ENCODE data around the gene CACNG4.

The CACNG4 gene

DNA sequence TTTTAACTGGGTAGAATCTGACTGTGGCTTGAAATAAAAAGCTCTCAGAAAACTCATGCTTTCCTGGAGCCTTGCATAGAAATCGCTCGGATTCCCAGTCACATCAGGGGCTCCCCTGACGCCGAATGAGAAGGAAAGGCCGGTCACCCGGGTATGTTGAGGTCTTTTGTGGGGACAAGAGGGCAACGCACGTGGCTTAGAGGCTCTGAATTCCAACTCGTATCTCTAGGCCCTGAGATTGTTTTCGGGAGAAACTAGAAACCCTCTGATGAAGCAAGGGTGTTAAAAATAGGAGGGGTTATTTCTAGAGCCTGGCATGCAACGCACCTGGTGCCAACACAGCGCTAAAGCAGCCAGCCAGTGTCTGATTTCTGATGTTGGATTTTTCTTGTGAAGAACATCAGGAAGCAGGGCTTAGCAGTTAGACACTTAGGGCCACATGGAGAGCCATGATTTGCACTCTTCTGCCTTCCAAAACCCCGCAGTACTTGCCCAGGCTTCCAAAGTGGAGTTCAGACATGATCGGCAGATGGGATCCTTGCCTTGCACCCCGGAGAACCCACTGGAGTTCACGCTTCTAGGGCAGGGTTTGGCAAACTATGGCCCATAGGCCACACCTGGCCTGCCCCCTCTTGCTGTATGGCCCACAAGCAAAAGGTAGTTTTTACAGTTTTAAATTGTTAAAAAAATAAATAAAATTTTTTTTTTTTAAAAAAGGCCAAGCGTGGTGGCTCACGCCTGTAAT, 92.4 kb downstream of the CACNG4 start:
- TF ChIP-seq, protein P1, sequence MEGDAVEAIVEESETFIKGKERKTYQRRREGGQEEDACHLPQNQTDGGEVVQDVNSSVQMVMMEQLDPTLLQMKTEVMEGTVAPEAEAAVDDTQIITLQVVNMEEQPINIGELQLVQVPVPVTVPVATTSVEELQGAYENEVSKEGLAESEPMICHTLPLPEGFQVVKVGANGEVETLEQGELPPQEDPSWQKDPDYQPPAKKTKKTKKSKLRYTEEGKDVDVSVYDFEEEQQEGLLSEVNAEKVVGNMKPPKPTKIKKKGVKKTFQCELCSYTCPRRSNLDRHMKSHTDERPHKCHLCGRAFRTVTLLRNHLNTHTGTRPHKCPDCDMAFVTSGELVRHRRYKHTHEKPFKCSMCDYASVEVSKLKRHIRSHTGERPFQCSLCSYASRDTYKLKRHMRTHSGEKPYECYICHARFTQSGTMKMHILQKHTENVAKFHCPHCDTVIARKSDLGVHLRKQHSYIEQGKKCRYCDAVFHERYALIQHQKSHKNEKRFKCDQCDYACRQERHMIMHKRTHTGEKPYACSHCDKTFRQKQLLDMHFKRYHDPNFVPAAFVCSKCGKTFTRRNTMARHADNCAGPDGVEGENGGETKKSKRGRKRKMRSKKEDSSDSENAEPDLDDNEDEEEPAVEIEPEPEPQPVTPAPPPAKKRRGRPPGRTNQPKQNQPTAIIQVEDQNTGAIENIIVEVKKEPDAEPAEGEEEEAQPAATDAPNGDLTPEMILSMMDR (IDR thresholded peaks at IDR 0.05; ENCODE audit: insufficient read depth, low read length, missing control alignments), result no peak
- no peak for DNase-seq (ENCODE audit: low read depth, low spot score)
- ChIA-PET POLR2A (no interaction called here), CTCF (no interaction called here)
- H3K4me3 ChIP-seq (ENCODE audit: low read depth, low read length), result no peak overlapping the region

DNA sequence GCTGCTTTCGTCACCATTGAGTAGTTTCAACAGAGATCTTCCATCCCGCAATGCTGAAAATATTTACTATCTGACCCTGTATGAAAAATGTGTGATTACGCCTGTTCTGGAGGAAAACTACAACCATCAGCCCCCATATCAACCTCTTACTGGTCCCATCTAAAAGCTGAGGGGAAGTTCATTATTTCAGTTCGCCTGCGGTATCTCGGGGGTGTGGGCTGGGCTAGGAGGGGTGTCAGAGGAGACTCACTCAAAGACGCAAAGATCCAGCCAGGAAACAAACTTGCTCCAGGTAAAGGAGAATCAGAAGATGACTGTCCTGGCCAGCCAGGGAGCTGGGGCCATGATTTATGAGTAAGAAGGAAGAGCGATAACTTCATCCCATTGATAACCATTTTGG, 93.5 kb downstream of the CACNG4 start:
- no peak overlapping the region for H3K4me3 ChIP-seq (ENCODE audit: low read depth, low read length)
- DNase-seq (ENCODE audit: low read depth, low spot score), result no peak
- ChIA-PET POLR2A (interaction anchor here (0.6 kb wide), 1 partner anchor 17 kb away, joined by 3 read pairs; no protein-coding TSS in a partner anchor), CTCF (no interaction called here)
- TF ChIP-seq, protein P1 (IDR thresholded peaks at IDR 0.05; ENCODE audit: insufficient read depth, low read length, missing control alignments), result no peak

DNA sequence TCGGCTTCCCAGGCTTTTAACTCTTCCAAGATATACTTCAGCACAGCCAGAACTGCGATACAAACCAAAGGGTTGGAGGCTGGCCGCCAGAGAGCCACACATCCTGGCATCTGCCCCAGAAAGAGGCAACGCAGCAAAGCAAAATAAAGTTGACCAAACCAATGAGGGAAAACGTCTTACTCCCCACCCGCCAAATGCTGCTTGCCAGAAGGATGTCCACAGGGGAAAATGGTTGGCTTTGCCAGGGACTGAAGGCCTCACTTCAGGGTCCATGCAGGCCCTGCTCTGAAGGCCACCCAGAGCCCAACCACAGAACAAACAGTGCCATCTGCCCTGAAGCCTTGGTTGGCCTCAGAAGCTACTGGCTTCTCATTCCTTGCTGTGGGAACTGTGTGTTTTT, 94.9 kb downstream of the CACNG4 start:
- TF ChIP-seq, protein P1 (IDR thresholded peaks at IDR 0.05; ENCODE audit: insufficient read depth, low read length, missing control alignments), result no peak
- CTCF ChIA-PET, result no interaction called here

DNA sequence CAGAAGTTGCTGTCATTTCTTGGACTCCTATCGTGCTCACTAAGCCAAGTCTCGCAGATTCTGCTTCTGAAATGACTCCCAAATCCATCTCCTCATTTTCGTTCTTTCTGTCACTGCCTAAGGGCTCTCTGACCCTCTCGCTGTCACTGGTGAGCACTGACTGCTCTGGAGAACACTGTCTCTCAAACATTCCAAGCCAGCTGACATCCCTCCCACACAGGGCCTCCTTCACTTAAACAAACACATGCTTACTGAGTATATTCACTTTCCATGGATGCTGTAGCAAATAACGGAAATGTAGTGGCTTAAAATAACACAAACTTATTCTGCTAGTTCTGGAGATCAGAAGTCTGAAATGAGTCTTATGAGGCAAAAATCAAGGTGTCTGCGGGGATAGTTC, 98.6 kb downstream of the CACNG4 start:
- TF ChIP-seq, protein P1 (IDR thresholded peaks at IDR 0.05; ENCODE audit: insufficient read depth, low read length, missing control alignments), result no peak
- no peak for DNase-seq (ENCODE audit: low read depth, low spot score)
- ChIA-PET CTCF (no interaction called here), POLR2A (interaction anchor here (0.6 kb wide), 1 partner anchor 295 kb away, joined by 4 read pairs; no protein-coding TSS in a partner anchor)
- no peak overlapping the region for H3K4me3 ChIP-seq (ENCODE audit: low read depth, low read length)

More for the DNA sequence above, 94.9 kb downstream of the CACNG4 start:
- no peak overlapping the region for H3K4me3 ChIP-seq (ENCODE audit: low read depth, low read length)
- DNase-seq (ENCODE audit: low read depth, low spot score), result no peak
- POLR2A ChIA-PET, result no interaction called here

DNA sequence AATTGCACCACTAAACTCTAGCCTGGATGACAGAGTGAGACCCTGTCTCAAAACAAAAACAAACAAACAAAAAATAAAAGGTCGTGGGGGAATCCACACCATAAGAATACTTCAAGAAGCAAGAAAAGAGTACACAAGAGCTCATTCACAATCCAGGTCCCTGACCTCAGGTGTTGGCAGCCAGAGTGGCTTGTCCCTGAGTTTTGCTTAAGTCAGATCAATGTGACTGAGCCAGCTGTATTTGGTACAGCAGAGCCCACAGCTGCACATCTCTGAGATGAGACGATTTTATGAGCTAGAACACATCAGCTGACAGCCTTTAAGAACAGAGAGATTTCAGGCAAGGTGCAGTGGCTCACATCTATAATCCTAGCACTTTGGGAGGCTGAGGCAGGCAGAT, 102.2 kb downstream of the CACNG4 start:
- H3K4me3 ChIP-seq (ENCODE audit: low read depth, low read length), result no peak overlapping the region
- TF ChIP-seq, protein P1 (IDR thresholded peaks at IDR 0.05; ENCODE audit: insufficient read depth, low read length, missing control alignments), result no peak
- POLR2A ChIA-PET, result no interaction called here
- no peak for DNase-seq (ENCODE audit: low read depth, low spot score)
- CTCF ChIA-PET, result no interaction called here

DNA sequence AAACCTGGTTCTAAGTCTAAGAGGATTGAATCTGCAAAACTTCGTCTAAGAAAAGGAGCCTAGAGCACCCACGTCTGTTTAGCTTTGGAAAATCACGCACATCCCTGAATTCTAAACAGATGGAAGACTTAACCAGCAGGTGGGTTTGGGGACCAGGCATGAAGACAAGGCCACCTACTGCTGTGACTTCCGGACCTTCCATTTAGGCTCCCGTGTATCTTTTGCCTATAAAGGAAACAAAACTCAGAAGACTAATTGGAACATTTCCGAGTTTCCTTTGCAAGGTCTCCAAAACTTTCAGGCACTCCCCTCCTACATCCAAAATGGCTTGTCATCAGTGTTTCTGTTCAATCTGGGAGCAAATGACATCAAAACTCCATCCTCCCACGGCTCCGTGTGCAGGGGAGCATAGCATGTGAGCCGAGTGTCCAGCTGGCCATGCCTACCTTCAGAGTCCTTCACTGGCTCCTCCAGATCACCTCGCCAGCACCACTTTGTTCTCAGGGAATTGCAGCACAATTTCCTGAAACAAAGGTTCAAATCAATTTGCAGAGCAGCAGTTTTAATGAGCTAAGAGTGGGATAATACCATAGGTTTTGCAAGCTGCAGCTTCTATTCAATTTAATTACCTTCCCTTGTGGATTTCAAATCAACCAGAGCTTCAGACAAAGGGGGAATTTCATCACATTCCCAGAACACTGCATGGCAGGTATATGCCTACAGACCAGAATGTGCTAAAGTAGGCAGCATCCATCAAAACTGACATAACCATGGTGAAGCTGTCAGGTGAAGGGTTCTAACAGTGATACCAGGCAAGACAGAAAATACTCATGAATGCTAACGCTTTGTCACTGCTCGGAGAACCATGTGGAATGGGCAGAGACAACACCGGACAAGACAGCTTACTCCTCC, 103.3 kb downstream of the CACNG4 start:
- ChIA-PET CTCF (interaction anchor here (0.6 to 1.4 kb wide), 4 partner anchors 9 to 90 kb away, joined by 3 to 6 read pairs (median 4); no protein-coding TSS in a partner anchor), POLR2A (no interaction called here)
- no peak for DNase-seq (ENCODE audit: low read depth, low spot score)
- TF ChIP-seq, protein P1 (IDR thresholded peaks at IDR 0.05; ENCODE audit: insufficient read depth, low read length, missing control alignments), result no peak
- no peak overlapping the region for H3K4me3 ChIP-seq (ENCODE audit: low read depth, low read length)
